HG02678 (cell line): Measurements from ENCODE around the gene FNDC3A.
"Not testable (repeated sequence)": the region's sequence is repeated elsewhere in the genome, so short reads cannot be mapped to it uniquely, and the experiment has no call there.

Source experiments
- ATAC-seq: cut with Tn5 transposase; IDR thresholded peaks from one replicate; pipeline ENCODE4 v1.9.1; 2021; ENCODE audit warnings: mild to moderate bottlenecking, moderate library complexity; ENCODE audit not compliant: unreplicated experiment

FNDC3A gene

DNA sequence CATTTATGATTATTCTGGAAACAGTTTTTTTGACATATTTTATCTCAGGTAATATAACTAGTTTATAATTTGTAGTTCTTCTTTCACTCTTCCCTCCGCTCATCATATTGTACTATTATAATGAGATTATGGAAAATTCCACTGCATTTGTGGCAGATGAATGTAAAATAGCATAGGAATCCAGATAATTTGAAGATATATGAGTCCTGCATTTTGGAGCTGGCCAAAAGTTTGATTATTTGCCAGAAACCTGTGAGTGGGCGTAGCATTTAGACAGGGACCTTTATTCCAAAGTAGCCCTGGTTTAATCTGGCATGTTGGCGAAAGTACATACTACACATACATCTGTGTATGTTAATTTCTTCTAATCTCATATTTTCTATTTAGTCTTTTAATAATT is 65.2 kb downstream of the FNDC3A start:
- ATAC-seq: no peak

GRCh38 chr13:49042476-49042875 is 66.8 kb downstream of the FNDC3A start:
- ATAC-seq: no peak

DNA sequence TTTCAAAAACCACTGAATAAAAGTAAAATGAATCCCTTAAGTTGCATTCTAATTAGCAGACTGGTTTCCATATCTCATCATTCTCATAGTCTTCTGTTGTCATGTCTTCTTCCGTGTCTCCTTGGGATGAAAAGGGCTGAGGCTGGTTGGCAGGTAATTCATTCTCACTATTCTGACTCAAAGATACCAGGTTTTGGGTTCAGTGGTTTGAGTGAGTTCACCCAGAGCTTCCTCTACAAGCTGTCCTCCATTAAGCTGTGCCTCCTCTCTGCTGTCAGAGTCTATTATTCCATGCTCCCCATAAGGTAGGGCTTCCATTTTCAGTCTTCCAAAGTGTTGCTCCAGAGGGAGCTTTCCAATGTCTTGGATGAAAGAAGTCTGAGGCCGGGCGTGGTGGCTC is 68.3 kb downstream of the FNDC3A start:
- ATAC-seq: no peak

- ATAC-seq: no peak
These were observed 69.1 kb downstream of the FNDC3A start for GRCh38 chr13:49044836-49045235.

- no peak for ATAC-seq
These were observed 70.3 kb downstream of the FNDC3A start for GRCh38 chr13:49046002-49046401.

DNA sequence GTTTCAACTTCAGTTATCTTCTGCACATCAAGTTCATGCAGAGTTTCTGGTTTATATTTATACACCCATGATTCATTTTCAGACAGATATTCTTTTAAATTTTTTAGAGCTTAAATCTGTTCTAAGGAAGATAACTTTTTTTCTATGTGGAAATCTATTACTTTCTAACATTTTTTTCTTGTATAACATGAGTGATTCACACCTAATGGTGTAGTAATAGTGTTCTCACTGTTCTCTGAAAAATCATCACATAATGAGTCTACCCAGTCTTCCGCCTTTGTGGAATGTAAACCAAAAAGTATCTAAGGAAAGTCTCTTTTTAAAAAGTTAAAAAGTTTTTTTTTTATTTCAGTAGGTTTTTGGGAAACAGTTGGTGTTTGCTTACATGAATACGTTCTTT is 70.8 kb downstream of the FNDC3A start:
- no peak for ATAC-seq

GRCh38 chr13:49052813-49053212 is 77.1 kb downstream of the FNDC3A start:
- no peak for ATAC-seq

GRCh38 chr13:49053215-49053614 is 77.5 kb downstream of the FNDC3A start:
- ATAC-seq: no peak

- ATAC-seq: no peak
These were observed 78.2 kb downstream of the FNDC3A start for GRCh38 chr13:49053906-49054305.

GRCh38 chr13:49055021-49055420 is 79.3 kb downstream of the FNDC3A start:
- no peak for ATAC-seq

GRCh38 chr13:49057176-49057575 is 81.5 kb downstream of the FNDC3A start:
- no peak for ATAC-seq

DNA sequence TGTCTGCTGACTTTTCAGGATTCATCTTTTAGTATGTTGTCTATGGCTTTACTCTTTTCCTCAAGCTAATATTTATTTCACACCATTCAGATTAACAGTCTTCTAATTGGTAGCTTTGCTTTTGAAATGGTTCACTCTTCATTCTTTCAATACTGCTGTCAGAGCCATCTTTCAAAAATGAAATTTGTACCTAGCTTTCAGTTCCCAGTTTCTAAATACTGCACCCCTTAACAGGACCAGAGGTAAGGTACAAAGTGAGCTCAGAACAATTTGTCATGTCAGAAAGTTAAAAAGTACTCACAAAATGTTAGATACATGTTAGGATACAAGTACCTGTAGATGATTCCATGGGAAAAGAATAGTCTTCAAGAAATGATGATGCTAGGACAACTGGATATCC is 83.0 kb downstream of the FNDC3A start:
- ATAC-seq: no peak

DNA sequence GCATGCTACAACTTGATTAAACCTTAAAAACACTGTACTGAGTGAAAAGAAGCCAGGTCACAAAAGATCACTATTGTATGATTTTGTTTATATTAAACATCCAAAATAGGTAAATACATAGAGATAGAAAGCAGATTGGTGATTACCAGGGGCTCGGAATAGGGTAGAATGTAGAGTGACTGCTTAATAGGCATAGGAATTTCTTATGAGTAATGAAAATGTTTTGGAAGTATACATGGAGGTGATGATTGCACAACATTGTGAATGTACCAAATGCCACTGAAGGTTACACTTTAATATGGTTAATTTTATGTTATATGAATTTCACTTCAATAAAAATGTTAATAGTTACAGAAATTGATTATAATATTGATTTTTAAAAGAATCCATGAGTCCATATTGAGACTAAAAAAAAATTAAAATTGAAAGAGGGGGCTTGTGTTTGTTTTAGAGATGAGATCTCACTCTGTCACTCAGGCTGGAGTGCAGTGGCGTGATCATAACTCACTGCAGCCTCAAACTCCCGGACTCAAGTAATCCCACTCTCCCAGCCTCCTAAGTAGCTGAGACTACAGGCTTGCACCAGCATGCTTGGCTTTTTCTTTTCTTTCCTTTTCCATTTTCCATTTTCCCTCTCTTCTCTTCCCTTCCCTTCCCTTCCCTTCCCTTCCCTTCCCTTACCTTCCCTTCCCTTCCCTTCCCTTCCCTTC is 85.1 kb downstream of the FNDC3A start:
- ATAC-seq: no peak

DNA sequence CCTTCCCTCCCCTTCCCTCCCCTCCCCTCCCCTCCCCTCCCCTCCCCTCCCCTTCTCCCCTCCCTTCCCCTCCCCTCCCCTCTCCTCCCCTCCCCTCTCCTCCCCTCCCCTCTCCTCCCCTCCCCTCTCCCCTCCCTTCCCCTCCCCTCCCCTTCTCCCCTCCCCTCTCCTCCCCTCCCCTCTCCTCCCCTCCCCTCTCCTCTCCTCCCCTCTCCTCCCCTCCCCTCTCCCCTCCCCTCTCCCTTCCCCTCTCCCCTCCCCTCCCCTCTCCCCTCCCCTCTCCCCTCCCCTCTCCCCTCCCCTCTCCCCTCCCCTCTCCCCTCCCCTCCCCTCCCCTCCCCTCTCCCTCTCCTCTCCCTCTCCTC is 85.7 kb downstream of the FNDC3A start:
- ATAC-seq: not testable (repeated sequence)

DNA sequence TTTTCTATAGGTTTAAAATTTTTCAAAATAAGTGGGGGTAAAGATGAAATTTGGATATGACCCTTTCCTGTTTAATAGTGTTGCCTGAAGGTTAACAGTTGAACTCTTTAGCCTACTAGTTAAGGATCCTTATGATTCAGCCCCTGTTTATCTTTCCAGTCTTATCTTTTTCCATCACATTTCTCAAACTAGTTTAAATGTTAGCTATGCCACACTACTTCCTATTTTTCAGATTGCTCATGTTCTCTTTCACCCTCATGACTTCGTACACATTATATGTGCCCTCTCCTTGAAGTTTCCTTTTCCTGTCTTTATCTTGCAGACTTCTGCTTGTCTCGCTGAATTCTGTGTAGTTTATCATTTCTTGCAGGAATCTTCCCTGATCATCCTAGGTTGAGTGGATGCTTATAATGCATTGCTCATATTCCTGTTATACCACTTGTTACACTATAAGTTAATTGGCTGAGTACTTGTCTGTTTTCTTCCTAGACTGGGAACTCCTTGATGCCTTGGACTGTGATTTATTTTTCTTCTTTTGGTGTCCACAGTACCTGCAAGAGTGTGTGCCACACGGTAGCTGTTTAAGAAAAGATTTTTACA is 86.7 kb downstream of the FNDC3A start:
- ATAC-seq: no peak

- no peak for ATAC-seq
These were observed 87.3 kb downstream of the FNDC3A start for GRCh38 chr13:49063011-49063410.

DNA sequence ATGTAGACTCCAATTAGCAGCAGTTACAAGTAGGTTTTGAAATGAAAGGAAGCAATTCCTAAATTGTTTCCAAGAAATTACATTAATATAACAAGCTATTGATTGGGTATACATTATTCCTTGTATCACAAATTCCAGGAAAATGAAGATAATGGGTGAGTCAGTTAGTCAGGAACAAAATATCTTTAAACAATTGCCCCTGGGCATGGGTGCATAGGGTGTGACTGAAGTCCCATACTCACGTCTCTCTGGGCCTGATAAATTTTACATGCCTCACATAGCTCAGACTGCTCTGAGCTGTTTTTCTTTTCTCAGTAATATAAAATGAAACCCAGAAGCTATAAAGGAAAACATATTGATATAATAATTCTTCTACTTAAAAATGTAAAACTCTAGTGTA is 87.8 kb downstream of the FNDC3A start:
- no peak for ATAC-seq

GRCh38 chr13:49064476-49064875 is 88.8 kb downstream of the FNDC3A start:
- no peak for ATAC-seq

- no peak for ATAC-seq
These were observed 91.1 kb downstream of the FNDC3A start for GRCh38 chr13:49066856-49067255.

DNA sequence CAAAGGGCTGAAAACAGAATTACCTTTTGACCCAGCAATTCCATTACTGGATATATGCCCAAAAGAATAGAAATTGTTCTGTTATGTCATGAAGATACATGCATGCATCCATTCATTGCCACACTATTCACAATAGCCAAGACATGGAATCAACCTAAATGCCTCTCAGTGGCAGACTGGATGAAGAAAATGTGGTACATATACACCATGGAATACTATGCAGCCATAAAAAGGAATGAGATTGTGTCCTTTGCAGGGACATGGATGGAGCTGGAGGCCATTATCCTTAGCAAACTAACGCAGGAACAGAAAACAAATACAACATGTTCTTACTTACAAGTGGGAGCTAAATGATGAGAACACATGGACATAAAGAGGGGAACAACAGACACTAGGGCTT is 92.8 kb downstream of the FNDC3A start:
- not testable (repeated sequence) for ATAC-seq

DNA sequence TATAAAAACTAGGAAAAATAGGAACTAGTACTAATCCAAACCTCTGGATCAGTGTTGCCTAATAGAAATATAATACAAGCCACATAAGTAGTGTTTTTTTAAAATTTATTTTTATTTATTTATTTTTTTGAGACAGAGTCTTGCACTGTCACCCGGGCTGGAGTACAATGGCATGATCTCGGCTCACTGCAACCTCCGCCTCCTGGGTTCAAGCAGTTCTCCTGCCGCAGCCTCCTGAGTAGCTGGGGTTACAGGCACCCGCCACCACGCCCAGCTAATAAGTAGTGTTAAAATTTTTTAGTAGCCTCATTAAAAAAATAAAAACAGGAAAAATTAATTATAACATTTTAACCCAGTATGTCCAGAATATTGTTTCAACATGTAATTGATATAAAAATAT is 94.3 kb downstream of the FNDC3A start:
- not testable (repeated sequence) for ATAC-seq

DNA sequence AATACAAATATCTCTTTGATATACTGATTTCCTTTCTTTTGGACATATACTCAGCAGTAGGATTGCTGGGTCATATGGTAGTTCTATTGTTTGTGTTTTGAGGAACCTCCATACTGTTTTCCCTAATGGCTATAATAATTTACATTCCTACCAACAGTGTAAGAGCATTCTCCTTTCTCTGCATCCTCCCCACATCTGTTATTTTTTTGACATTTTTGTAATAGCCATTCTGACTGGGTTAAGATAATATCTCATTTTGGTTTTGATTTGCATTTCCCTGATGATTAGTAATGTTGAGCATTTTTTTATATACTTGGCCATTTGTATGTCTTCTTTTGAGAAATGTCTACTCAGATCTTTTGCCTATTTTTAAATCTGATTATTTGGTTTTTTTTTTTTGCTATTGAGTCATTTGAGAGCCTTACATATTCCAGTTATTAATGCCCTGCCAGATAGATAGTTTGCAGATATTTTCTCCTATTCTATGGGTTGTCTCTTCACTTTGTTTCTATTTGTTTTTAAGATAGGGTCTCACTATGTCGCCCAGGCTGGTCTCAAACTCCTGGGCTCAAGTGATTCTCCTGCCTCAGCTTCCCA is 95.7 kb downstream of the FNDC3A start:
- ATAC-seq: no peak
